Stimulated activated CD8-positive, alpha-beta memory T cell treated with anti-CD3 and anti-CD28 coated beads, Interleukin-15, amount 100 ng/mL, for 1 hour (primary cell): ENCODE measurements around the gene DPP10.
"Not testable (repeated sequence)": the region's sequence is repeated elsewhere in the genome, so short reads cannot be mapped to it uniquely, and the experiment has no call there.

ENCODE experiments used
- DNase-seq: peaks from one replicate; pipeline ENCODE4 v3.0.0-alpha.2; 2020; ENCODE audit warnings: low read depth

DPP10 gene

DNA sequence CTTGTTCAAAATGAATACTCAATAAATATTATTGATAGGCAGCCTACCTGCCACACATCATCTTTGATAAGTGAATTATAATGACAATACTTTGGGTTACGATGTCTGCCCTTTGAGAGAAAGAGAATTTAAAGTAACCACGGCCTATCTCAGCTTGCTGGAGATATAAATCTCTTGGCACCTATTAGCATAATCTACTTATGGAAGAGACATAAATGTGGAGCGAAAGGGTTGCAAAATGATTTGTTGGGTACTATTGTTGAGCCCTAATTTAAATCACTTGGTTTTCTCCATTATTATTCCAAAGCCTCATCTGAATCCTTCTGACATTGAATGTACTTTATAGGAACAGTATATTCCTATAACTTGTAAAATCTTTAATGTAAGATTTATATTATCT, 520.1 kb downstream of the DPP10 start:
- no peak for DNase-seq

- no peak for DNase-seq
Measured at GRCh38 chr2:114968748-114969400, 526.4 kb downstream of the DPP10 start.

DNA sequence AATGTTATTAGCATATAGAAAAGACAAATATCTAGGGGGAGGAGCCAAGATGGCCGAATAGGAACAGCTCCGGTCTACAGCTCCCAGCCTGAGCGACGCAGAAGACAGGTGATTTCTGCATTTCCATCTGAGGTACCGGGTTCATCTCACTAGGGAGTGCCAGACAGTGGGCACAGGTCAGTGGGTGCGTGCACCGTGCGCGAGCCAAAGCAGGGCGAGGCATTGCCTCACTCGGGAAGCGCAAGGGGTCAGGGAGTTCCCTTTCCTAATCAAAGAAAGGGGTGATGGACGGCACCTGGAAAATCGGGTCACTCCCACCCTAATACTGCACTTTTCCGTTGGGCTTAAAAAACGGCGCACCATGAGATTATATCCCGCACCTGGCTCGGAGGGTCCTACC, 561.9 kb downstream of the DPP10 start:
- DNase-seq, result not testable (repeated sequence)

DNA sequence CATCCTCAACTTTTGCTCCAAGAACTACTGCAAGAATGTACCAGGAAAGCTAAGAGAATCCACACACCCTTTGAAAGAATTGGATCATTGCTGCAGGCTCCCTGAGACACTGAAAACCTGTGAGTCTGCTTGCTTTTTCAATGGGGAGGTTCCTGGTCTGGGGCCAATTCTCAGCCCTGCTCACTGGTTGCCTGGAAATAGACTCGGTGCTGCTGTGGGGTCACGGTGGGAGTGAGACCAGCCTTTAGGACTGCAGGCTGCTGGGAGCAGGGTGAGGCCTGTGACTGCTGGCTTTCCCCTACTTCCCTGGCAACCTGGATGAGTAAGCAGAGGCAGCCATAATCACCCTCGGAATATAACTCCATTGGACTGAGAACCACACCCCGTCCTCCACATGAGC, 569.3 kb downstream of the DPP10 start:
- DNase-seq, result no peak

GRCh38 chr2:115022013-115022412, 579.6 kb downstream of the DPP10 start:
- DNase-seq, result not testable (repeated sequence)

DNA sequence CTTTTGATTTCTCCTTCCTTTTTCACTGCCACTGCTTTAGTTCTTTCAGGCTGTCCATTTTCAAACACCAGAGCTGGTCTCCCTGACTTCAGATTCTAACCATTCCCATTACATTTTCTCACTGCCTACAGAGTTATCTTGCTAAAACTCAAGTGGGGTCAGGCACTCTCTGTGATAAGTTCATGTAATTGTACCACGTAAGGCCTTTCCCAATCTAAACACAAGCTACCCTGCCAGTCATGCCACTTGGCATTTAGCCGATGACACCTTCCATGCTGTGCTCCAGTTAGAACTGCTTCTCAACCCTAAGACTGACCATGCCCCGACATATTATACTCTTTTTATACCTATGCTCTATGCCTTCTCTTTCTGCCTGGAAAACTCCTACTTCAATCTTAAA, 592.4 kb downstream of the DPP10 start:
- no peak for DNase-seq

- DNase-seq, result no peak
Measured at GRCh38 chr2:115036818-115037217, 594.4 kb downstream of the DPP10 start.

- DNase-seq, result no peak
Measured at GRCh38 chr2:115057473-115057872, 615.0 kb downstream of the DPP10 start.

DNA sequence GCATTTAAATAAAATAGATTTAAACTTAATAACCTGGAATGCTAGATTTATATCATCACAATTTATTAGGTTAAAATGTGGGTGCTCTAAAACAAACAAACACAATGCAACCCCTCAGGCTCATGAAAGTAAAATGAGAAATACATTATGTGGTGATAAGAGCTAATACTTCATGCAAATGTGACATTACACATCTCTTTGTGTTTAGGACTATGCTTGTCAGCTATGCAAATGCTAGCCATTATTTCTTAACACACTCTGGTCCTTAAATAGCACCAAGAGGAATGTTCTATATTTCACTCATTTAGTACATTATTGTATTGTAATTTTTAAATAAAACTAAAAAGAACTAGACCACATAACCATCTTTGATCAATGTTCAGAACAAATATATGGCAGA, 627.6 kb downstream of the DPP10 start:
- DNase-seq, result no peak

- DNase-seq, result no peak
Measured at GRCh38 chr2:115071534-115071933, 629.1 kb downstream of the DPP10 start.

- no peak for DNase-seq
Measured at GRCh38 chr2:115075800-115076199, 633.4 kb downstream of the DPP10 start.

- DNase-seq, result no peak
Measured at GRCh38 chr2:115077626-115078025, 635.2 kb downstream of the DPP10 start.

GRCh38 chr2:115083225-115083624, 640.8 kb downstream of the DPP10 start:
- no peak for DNase-seq

DNA sequence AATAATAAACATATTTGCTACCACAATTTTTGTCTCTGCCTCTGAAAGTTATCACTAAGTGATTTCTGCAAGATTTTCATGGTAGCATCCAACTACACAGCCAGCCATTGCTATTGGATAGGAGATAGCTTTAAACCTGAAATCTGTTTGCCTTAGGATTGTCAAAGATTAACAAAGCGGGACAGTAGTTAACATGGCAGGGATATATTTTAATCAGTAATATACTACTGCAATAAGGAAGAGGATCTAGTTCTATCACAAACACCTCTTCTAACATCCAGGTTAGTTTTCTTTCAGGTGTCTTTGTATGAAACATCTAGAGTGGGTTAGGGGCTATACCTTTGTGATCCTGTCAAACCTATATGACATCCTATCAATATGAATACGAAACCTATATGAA, 641.3 kb downstream of the DPP10 start:
- DNase-seq, result no peak

- DNase-seq, result no peak
Measured at GRCh38 chr2:115084446-115084845, 642.0 kb downstream of the DPP10 start.

DNA sequence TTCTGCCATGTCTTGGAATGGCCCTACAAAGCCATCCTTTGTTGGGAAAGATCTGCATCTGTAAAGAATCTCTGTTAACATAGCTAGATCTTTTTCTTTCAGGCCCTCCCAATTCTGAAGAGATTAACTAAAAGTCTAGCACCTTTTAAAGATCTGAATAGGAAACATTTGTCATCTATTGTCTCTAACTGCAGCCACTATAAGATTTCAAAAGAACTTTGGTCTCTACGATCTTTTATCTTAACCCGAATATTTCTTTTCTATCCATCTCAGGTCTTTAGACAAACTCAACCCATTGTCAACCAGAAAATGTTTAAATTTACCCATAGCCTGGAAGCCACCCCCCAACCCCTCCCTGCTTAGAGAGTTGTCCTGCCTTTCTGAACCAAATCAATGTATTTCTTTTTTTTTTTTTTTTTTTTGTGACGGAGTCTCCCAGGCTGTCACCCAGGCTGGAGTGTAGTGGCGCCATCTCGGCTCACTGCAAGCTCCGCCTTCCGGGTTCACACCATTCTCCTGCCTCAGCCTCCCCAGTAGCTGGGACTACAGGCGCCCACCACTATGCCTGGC, 643.7 kb downstream of the DPP10 start:
- DNase-seq, result not testable (repeated sequence)

GRCh38 chr2:115094441-115094840, 652.0 kb downstream of the DPP10 start:
- no peak for DNase-seq

DNA sequence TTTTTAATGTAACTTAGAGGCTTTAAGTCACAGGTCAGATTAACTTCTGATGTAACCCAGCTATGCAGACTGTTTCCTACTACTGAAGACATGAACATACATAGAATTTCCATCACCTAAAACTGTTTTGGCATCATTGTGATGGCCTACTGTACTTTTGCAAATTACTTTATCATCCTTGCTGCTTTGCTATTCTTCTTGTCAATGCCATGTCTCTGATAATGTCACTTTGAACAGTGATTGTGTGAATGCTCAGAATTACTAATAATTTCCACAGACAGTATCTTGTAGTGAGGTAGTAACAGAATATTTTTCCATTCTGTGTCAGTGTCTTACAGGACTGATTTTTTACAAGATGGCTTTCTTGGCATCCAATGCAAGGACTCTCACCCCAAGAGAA, 663.5 kb downstream of the DPP10 start:
- DNase-seq, result no peak

DNA sequence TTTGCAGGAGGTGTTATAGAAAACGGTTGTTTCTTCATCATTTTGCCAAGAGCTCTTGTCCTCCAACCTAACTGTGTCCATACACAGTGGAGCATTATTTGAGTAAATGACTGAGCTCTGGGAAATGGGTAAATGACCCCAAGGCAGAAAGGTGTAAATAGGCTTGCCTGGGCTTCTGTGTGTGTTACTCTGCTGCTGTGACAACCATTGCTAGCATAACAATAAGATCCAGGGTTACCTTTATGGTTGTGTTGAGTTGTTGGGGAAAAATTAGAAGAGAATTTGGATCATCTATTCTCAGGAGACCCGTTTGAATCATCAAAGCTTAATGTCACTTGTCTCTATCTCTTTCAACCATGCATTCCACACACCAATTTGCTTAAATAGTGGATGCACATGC, 672.7 kb downstream of the DPP10 start:
- DNase-seq, result no peak

- no peak for DNase-seq
Measured at GRCh38 chr2:115118306-115118705, 675.9 kb downstream of the DPP10 start.

DNA sequence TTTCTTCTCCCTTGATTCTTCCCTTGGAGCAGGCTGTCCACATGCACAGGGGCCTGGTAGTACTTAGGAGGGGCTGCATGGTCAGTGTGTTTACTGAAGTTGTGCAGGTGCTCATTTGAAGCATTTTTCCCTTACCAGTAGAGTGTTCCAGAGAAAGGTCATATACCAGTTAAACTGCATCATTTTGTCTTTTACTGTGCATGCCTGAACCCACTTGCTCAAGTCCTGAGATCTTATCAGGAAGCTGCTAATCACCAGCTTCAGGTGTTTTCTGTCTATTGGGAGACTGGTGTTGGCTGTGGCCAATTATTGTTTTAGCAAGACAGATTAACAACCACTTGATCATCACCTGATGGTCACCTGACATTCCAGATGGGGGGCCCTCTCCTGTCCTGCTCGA, 676.6 kb downstream of the DPP10 start:
- no peak for DNase-seq

- no peak for DNase-seq
Measured at GRCh38 chr2:115122701-115123100, 680.3 kb downstream of the DPP10 start.

GRCh38 chr2:115124817-115125216, 682.4 kb downstream of the DPP10 start:
- DNase-seq, result no peak

GRCh38 chr2:115129536-115129935, 687.1 kb downstream of the DPP10 start:
- no peak for DNase-seq
